Measurements from ENCODE around the gene PTCD2.
A peak's percentile ranks its signal among the peaks of the same experiment; 100 is the strongest.

Gene PTCD2

GRCh38 chr5:72359886-72360285 is 39.7 kb downstream of the PTCD2 start:
- H3K4me3 ChIP-seq (ENCODE audit: low read depth, low read length), result no peak overlapping the region
- TF ChIP-seq CTCF (IDR thresholded peaks at IDR 0.05; ENCODE audit: low read depth, low read length), result no peak

GRCh38 chr5:72363166-72363802 is 43.1 kb downstream of the PTCD2 start:
- no peak overlapping the region for H3K4me3 ChIP-seq (ENCODE audit: low read depth, low read length)
- no peak for TF ChIP-seq CTCF (IDR thresholded peaks at IDR 0.05; ENCODE audit: low read depth, low read length)

GRCh38 chr5:72364171-72364570 is 44.0 kb downstream of the PTCD2 start:
- no peak for TF ChIP-seq CTCF (IDR thresholded peaks at IDR 0.05; ENCODE audit: low read depth, low read length)
- no peak overlapping the region for H3K4me3 ChIP-seq (ENCODE audit: low read depth, low read length)

- H3K4me3 ChIP-seq (ENCODE audit: low read depth, low read length), result no peak overlapping the region
- TF ChIP-seq CTCF (IDR thresholded peaks at IDR 0.05; ENCODE audit: low read depth, low read length), result no peak
Observed at GRCh38 chr5:72364951-72365350, 44.8 kb downstream of the PTCD2 start.

GRCh38 chr5:72366324-72366976 is 46.3 kb downstream of the PTCD2 start:
- H3K4me3 ChIP-seq (ENCODE audit: low read depth, low read length), result no peak overlapping the region
- peak; percentile 57 for TF ChIP-seq CTCF (IDR thresholded peaks at IDR 0.05; ENCODE audit: low read depth, low read length)

GRCh38 chr5:72368271-72368670 is 48.1 kb downstream of the PTCD2 start:
- no peak for TF ChIP-seq CTCF (IDR thresholded peaks at IDR 0.05; ENCODE audit: low read depth, low read length)
- H3K4me3 ChIP-seq (ENCODE audit: low read depth, low read length), result no peak overlapping the region

- no peak for TF ChIP-seq CTCF (IDR thresholded peaks at IDR 0.05; ENCODE audit: low read depth, low read length)
- H3K4me3 ChIP-seq (ENCODE audit: low read depth, low read length), result no peak overlapping the region
Observed at GRCh38 chr5:72369301-72369700, 49.1 kb downstream of the PTCD2 start.
